GM12865 (cell line): ENCODE measurements around the gene DPF3.
A peak's percentile ranks its signal among the peaks of the same experiment; 100 is the strongest.

Source experiments
- DNase-seq: peaks from one replicate; pipeline ENCODE4 v3.0.0; 2010; ENCODE audit warnings: low read depth
- H3K4me3 ChIP-seq: 2 replicates; pipeline ENCODE4 v1.5.1; 2011; ENCODE audit warnings: mild to moderate bottlenecking, low read depth, low read length, control low read depth
- TF ChIP-seq, protein P1 (sequence below): IDR thresholded peaks from 2 replicates; pipeline ENCODE4 v1.5.1; 2011; ENCODE audit warnings: low read length, control low read depth, low read depth, inconsistent platforms; ENCODE audit not compliant: insufficient read depth; ENCODE audit errors: missing control alignments

DPF3 gene

GRCh38 chr14:72643317-72643801, 250.5 kb downstream of the DPF3 start:
- TF ChIP-seq, protein P1, sequence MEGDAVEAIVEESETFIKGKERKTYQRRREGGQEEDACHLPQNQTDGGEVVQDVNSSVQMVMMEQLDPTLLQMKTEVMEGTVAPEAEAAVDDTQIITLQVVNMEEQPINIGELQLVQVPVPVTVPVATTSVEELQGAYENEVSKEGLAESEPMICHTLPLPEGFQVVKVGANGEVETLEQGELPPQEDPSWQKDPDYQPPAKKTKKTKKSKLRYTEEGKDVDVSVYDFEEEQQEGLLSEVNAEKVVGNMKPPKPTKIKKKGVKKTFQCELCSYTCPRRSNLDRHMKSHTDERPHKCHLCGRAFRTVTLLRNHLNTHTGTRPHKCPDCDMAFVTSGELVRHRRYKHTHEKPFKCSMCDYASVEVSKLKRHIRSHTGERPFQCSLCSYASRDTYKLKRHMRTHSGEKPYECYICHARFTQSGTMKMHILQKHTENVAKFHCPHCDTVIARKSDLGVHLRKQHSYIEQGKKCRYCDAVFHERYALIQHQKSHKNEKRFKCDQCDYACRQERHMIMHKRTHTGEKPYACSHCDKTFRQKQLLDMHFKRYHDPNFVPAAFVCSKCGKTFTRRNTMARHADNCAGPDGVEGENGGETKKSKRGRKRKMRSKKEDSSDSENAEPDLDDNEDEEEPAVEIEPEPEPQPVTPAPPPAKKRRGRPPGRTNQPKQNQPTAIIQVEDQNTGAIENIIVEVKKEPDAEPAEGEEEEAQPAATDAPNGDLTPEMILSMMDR, result no peak
- DNase-seq, result no peak
- no peak overlapping the region for H3K4me3 ChIP-seq

DNA sequence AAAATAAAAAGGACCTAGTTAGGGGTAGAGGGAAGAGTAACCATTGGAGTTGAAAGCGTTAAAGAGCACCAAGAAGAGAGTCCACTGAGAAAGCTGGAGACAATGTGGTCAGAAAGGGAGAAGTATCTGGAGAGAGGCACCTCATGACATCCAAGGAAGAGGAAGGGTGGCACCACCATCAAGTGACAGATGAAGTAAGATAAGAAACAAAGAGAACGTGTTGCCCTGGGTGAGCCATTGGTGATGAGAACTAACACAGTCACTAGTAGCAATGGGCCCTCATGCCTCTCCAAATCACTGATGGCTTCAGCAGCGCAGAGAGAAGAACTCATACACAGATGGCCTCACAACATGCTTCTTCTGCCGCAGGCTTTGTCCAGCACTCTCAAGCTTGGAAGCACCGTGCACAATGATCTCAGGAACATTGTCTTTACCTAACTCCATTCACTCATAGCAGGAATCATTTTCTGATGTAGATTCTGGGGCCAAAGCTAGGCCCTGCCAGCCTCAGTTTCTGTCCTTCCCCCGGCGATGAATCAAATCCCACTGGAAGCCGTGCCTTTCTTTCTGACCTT, 252.9 kb downstream of the DPF3 start:
- TF ChIP-seq, protein P1, result no peak
- DNase-seq, result no peak

GRCh38 chr14:72638021-72638420, 255.9 kb downstream of the DPF3 start:
- TF ChIP-seq, protein P1, result no peak
- DNase-seq, result no peak

More for the DNA sequence above, 252.9 kb downstream of the DPF3 start:
- H3K4me3 ChIP-seq, result no peak overlapping the region

GRCh38 chr14:72636871-72637270, 257.0 kb downstream of the DPF3 start:
- DNase-seq, result no peak
- TF ChIP-seq, protein P1, result no peak
- H3K4me3 ChIP-seq, result no peak overlapping the region

More at GRCh38 chr14:72638021-72638420, 255.9 kb downstream of the DPF3 start:
- no peak overlapping the region for H3K4me3 ChIP-seq

DNA sequence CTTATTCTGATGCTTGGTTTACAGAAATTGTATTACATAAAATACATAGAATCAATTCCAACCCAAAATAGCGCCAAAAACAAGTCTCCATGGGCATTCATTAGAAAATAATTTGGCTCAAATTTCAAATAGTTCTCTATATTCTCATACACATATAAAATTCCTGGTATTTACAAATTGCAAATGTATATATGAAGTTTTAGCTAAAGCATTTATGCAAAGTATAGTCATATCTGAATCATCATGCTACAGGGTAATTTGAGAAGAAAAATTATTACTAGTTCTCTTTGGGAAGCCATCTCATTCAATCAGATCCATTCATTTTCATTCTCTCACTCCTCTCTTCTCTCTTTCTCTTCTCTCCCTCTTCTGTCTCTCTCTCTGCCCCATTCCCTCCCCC, 257.8 kb downstream of the DPF3 start:
- H3K4me3 ChIP-seq, result no peak overlapping the region
- TF ChIP-seq, protein P1, result no peak
- DNase-seq, result no peak

- no peak overlapping the region for H3K4me3 ChIP-seq
- TF ChIP-seq, protein P1, result no peak
- DNase-seq, result peak; percentile 70
These were observed 258.9 kb downstream of the DPF3 start for GRCh38 chr14:72634691-72635616.
